ENCODE measurements around the gene IL12RB1. TPM values are rescaled to one million over a fixed set of nuclear protein-coding genes. Genes with fewer than 3 reads are reported as not detected.
"Not testable (repeated sequence)": the region's sequence is repeated elsewhere in the genome, so short reads cannot be mapped to it uniquely, and the experiment has no call there.

The IL12RB1 gene
- total RNA-seq, 2 donors from 2014 or later: 56.7 to 71.1 TPM

DNA sequence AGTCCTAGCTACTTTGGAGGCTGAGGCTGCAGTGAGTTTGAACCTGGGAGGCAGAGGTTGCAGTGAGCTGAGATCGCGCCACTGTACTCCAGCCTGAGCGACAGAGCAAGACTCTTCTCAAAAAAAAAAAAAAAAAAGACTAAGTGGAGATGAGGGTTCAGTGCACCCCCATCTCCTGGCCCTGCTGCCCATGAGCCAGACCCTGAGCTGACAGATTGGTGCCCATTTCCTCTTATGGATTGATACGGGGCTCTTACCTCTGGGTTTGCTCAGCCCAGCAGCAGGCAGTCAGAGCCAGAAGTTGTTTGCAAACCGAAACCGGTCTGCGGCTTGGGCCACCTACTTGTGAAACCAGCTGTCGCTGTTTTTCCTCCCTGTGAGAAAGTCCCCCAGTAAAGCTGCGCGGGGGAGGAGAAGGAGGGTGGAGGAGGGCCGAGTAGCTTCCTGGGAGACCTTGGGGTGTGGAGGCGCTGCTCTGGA, 41.9 kb downstream of the IL12RB1 start:
- Mint-ChIP-seq H3K36me3 (ENCODE audit: low read depth) (no peaks in the 10 kb centered on the region), H3K4me3 (peak overlapping the region; percentile 84), H3K27ac (peak overlapping the region; percentile 95), H3K4me1 (peaks cover 40% of the 10 kb centered on the region), H3K27me3 (no peaks in the 10 kb centered on the region)
- ATAC-seq (peak; percentile 97), DNase-seq (peak; percentile 52 to 66 (median 64))
- no peaks in the 10 kb centered on the region for H3K9me3 ChIP-seq (ENCODE audit: control insufficient read depth, low read length, poor library complexity, severe bottlenecking)

DNA sequence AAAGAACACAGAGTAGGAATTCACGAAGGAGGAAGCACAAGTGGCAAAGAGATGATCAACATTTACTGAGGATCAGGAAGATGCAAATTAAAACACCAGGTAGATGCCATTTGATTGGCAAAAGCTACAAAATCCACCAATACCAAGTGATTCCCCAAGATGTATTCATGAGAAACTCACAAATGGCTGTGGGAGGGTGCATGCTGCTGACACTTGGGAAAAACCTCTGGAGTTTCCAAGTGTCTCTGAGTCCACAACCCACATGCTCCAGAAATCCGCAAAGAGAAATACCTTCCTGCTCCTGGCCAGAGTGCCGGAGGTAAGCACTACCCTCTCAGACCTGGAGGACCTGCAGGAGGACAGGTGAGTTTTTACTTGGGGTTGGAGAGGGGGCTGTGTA, 43.1 kb downstream of the IL12RB1 start:
- peak overlapping the region; percentile 95 for H3K27ac Mint-ChIP-seq
- H3K36me3 Mint-ChIP-seq (ENCODE audit: low read depth): no peaks in the 10 kb centered on the region
- peaks cover 37% of the 10 kb centered on the region for H3K4me1 Mint-ChIP-seq
- no peaks in the 10 kb centered on the region for H3K27me3 Mint-ChIP-seq
- DNase-seq: no peak
- no peak for ATAC-seq
- peak overlapping the region; percentile 84 for H3K4me3 Mint-ChIP-seq
- no peaks in the 10 kb centered on the region for H3K9me3 ChIP-seq (ENCODE audit: control insufficient read depth, low read length, poor library complexity, severe bottlenecking)

DNA sequence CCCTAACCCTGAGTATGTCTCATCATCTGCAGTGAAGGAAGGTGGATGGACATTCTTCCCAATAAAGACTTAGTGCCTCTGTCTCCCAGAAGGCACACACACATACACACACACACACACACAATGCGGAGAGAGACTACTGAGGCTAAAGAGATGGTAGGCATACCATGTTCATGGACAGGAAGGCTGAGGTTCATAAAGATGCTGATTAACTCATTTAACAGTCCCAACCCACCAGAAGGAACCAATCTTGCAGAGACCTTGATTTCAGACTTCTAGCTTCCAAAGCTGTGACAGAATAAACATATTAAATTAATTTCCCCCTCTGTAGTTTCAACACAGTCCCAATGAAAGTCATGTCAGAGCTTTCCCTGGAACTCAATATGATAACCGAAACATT, 45.7 kb downstream of the IL12RB1 start:
- no peaks in the 10 kb centered on the region for H3K27me3 Mint-ChIP-seq
- H3K4me3 Mint-ChIP-seq: no peak overlapping the region
- ATAC-seq (no peak), DNase-seq (no peak)
- H3K27ac Mint-ChIP-seq: no peak overlapping the region
- no peaks in the 10 kb centered on the region for H3K36me3 Mint-ChIP-seq (ENCODE audit: low read depth)
- no peaks in the 10 kb centered on the region for H3K9me3 ChIP-seq (ENCODE audit: control insufficient read depth, low read length, poor library complexity, severe bottlenecking)
- peaks cover 28% of the 10 kb centered on the region for H3K4me1 Mint-ChIP-seq

DNA sequence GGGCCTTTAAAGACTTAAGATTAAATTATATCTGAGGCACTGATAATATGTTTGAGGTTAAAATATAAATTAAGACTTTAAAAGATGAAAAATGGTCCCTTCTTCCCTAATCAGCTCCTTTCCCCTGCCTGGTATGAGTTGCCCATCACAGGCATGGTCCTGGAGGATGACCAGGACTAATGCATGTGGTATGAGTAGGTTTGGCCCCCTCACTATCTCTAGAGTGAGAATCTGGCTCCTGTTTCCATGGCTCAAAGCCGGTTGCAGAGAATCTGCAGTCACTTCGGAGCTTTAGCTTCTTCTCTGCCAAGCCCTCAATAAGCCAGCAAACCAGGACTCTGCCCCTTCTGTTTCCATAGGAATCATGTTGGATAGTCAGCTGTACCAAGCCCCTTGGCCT, 54.6 kb downstream of the IL12RB1 start:
- not testable (repeated sequence) for ATAC-seq; H3K9me3 ChIP-seq (ENCODE audit: control insufficient read depth, low read length, poor library complexity, severe bottlenecking); H3K27ac Mint-ChIP-seq; H3K4me1 Mint-ChIP-seq; DNase-seq; H3K36me3 Mint-ChIP-seq (ENCODE audit: low read depth); H3K27me3 Mint-ChIP-seq; H3K4me3 Mint-ChIP-seq

DNA sequence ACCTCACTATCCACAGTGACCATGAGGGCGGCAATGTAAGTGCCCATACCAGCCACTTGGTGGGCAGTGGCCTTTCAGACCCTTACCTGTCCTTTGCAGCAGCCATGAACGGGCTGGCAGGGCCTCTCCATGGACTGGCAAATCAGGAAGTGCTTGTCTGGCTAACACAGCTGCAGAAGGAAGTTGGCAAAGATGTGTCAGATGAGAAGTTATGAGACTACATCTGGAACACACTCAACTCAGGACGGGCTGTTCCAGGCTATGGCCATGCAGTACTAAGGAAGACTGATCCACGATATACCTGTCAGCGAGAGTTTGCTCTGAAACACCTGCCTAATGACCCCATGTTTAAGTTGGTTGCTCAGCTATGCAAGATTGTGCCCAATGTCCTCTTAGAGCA, 55.3 kb downstream of the IL12RB1 start:
- not testable (repeated sequence) for H3K9me3 ChIP-seq (ENCODE audit: control insufficient read depth, low read length, poor library complexity, severe bottlenecking); H3K27me3 Mint-ChIP-seq; H3K4me1 Mint-ChIP-seq; H3K36me3 Mint-ChIP-seq (ENCODE audit: low read depth); H3K27ac Mint-ChIP-seq; DNase-seq; H3K4me3 Mint-ChIP-seq; ATAC-seq

DNA sequence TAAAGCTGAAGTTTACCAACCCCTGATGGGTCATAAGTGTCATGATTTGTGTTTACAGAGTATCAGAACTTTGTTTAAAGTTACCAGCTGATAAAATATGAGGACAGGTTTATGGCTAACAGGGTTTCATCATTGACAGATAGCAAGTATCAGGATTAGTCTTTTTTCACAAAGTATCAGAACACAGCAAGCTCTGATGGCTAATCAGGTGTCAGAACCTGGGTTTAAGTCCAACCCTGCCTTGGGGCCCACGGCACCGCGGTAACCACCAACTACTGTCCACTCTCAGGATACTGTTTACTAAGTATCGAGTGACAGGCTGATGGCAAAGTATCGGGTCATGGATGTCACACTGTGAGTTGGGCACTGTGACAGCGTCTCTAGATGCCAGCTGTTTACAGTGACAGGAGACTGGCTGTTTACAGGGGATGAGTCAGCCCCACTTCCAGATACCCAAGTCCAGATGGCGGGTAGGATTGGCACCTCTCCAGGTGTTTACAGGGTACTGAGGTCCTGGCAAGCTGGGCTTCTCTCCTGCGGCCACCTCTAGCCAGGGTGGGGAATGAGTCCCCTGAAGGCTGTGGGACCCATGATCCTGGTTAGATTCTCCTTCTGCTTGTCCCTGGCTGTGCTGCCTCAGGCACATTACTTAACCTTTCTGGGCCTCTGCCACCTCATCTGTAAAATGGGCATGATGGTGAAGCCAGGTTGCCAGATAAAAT, 57.0 kb downstream of the IL12RB1 start:
- Mint-ChIP-seq H3K4me1 (peaks cover 8% of the 10 kb centered on the region), H3K36me3 (ENCODE audit: low read depth) (no peaks in the 10 kb centered on the region), H3K27ac (peak overlapping the region; percentile 39), H3K27me3 (no peaks in the 10 kb centered on the region), H3K4me3 (no peak overlapping the region)
- H3K9me3 ChIP-seq (ENCODE audit: control insufficient read depth, low read length, poor library complexity, severe bottlenecking): no peaks in the 10 kb centered on the region
- DNase-seq: no peak
- no peak for ATAC-seq

DNA sequence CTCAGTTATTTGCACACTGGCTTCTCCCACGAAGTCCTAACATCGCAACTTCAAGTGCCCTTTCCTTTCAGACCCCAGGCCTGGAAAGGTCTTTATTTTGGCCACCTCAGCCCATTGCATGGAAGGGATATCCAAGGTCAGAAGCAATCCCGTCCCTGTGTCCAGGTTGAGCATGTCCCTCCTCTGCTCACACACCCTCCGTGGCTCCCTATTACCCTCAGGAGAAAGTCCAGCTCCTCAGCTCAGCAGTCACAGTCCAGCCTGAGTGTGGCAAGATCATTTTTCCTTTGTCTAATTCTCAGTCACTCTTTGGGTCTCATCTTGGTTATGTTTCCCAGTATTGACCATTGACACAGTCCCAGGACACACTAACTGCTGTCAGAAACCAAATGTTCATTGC, 59.6 kb downstream of the IL12RB1 start:
- DNase-seq (no peak), ATAC-seq (no peak)
- no peak overlapping the region for H3K4me3 Mint-ChIP-seq
- H3K36me3 Mint-ChIP-seq (ENCODE audit: low read depth): no peaks in the 10 kb centered on the region
- no peaks in the 10 kb centered on the region for H3K9me3 ChIP-seq (ENCODE audit: control insufficient read depth, low read length, poor library complexity, severe bottlenecking)
- H3K27ac Mint-ChIP-seq: peak overlapping the region; percentile 98
- no peaks in the 10 kb centered on the region for H3K27me3 Mint-ChIP-seq
- H3K4me1 Mint-ChIP-seq: peaks cover 21% of the 10 kb centered on the region

DNA sequence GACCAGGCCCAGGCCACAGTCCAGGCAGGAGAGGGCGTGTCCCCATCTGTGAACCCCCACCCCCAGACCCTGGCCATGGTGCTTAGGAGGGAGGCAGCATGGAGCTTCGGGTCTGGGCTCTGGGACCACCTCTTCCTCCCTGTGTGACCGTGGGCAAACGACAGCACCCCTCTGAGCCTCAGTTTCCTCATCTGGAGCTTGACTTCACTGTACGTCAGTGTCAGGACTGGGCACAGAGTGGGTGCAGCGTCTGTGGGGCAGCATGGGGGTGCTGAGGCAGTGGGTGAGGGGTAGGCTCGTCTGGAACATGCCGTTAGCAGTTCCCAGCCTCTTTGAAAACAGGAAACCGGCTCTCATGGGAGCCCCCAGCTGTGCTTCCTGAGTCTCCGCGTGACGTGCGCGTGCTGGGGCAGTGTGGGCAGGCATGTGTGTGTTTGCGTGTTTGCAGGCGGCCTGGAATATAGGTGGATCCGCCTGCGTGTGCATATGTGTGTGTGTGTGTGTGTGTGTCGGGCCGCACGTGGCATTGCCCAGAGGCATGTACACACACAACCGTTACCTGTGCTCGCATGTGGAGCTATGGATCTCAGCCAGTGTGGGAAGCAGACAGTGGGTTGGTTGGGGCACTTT, 63.0 kb downstream of the IL12RB1 start:
- H3K27ac Mint-ChIP-seq: peak overlapping the region; percentile 98
- DNase-seq: peak; percentile 52 to 73 (median 65)
- H3K4me3 Mint-ChIP-seq: peak overlapping the region; percentile 85
- H3K4me1 Mint-ChIP-seq: peaks cover 38% of the 10 kb centered on the region
- peaks cover 2% of the 10 kb centered on the region for H3K36me3 Mint-ChIP-seq (ENCODE audit: low read depth)
- no peaks in the 10 kb centered on the region for H3K27me3 Mint-ChIP-seq
- no peaks in the 10 kb centered on the region for H3K9me3 ChIP-seq (ENCODE audit: control insufficient read depth, low read length, poor library complexity, severe bottlenecking)
- peak; percentile 74 for ATAC-seq

DNA sequence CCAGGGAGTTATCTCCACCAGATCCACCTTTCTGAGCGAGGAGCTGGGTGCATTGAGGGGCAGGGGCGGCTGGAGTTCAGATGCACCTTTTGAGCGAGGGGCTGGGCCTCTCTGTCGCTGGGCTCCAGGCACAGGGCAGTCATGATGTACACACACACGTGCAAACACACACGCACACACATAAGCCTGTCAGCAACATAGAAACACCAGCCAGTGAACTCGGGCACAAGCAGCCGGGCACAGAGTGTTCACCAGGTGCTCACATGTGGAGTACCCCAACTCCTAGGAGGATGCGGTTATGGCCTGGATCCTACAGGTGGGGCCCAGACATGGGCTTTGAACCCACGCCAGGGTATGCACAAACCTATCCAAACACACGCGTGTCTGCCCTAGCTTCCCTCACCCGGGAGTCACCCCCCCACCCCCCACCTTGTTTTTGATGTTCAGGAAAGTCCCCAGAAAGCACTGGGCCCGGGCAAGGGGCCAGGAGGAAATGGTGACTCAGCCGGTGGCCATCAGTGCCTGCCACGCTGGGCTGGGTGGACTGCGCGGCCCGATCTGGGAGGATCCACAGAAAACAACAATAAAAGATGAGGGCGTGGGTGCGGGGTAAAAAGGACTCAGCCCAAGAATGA, 65.5 kb downstream of the IL12RB1 start:
- peaks cover 48% of the 10 kb centered on the region for H3K4me1 Mint-ChIP-seq
- ATAC-seq (peak; percentile 61), DNase-seq (peak; percentile 67 to 78 (median 70))
- peaks cover 2% of the 10 kb centered on the region for H3K36me3 Mint-ChIP-seq (ENCODE audit: low read depth)
- peak overlapping the region; percentile 85 for H3K4me3 Mint-ChIP-seq
- no peaks in the 10 kb centered on the region for H3K27me3 Mint-ChIP-seq
- no peaks in the 10 kb centered on the region for H3K9me3 ChIP-seq (ENCODE audit: control insufficient read depth, low read length, poor library complexity, severe bottlenecking)
- peak overlapping the region; percentile 98 for H3K27ac Mint-ChIP-seq

DNA sequence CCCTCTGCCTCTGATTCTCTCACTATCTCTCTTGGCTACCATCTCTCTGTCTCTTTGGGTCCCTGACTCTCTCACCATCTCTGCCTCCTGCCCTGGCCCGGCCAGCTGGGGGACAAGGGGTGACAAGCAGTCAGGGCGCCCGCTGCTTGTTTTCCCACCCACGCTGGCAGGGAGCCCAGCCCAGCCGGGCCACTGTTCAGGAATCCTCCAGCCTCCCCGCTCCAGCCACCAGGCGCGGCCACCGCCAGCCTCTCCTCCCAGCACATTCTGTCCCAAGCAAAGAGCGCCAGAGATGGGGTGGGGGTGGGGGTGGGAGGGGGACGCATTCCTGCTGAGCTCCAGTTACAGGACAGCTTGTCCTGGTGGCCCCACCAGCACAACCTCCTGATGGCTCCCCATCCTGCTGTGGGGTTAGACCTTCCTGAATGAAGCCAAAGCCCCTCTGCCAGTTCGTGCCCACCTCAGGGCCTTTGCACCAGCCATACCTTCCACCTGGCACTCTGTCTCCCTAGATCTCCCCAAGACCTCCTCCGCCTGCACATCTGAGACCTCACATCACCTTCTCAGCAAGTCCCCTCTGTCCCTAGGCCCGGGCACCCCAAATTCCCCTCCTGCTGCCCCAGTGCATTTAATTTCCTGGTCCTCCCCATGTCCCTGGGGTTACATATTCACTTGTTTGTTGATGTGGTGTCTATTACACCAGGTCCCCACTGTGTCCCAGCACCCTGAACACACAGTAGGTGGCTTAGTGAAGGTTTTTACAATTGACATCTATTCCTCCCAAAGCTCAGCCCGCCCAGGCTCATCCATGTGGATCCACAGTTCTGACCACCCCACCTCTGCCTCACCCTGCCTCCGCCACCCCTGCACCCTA, 66.3 kb downstream of the IL12RB1 start:
- H3K36me3 Mint-ChIP-seq (ENCODE audit: low read depth): peaks cover 2% of the 10 kb centered on the region
- peak overlapping the region; percentile 85 for H3K4me3 Mint-ChIP-seq
- H3K27me3 Mint-ChIP-seq: no peaks in the 10 kb centered on the region
- H3K27ac Mint-ChIP-seq: peak overlapping the region; percentile 98
- no peaks in the 10 kb centered on the region for H3K9me3 ChIP-seq (ENCODE audit: control insufficient read depth, low read length, poor library complexity, severe bottlenecking)
- H3K4me1 Mint-ChIP-seq: peaks cover 52% of the 10 kb centered on the region
- DNase-seq (no peak), ATAC-seq (no peak)

DNA sequence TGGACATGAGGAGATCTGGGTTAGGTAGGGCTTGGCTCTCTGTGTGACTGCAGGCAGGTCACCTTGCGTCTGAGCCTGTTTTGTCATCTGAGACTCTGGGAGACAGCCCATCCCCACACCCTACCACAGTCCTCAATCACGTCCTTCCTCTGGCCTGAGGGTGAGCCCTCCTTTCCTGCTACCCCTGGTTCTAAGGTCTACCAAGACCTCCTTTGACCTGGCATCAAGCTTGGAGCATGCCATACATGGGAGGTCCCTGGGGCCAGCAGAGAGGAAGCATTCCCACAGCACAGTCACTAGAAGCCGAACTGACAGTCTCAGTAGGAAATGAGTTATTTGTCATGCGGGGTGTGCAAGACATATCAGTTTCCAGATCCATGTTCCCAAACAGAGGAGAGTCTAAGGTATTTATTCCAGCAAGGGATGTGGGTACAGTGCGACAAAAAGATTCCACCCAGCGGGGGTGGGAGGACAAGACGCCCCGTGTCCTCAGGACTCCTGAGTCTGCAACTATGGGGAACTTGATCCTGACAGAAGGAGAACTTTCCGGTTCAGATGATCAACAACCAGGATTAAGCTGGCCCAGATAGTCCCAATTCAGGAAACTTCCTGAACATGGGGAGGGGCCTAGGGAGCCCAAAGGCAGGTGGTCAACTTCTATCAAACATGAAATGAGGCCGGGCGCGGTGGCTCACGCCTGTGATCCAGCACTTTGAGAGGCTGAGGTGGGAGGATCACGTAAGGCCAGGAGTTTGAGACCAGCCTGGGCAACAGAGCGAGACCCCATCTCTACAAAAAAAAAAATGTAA, 69.3 kb downstream of the IL12RB1 start:
- ATAC-seq: no peak
- Mint-ChIP-seq H3K4me1 (peaks cover 65% of the 10 kb centered on the region), H3K27me3 (no peaks in the 10 kb centered on the region), H3K4me3 (no peak overlapping the region), H3K36me3 (ENCODE audit: low read depth) (peaks cover 8% of the 10 kb centered on the region), H3K27ac (peak overlapping the region; percentile 97)
- DNase-seq: no peak
- no peaks in the 10 kb centered on the region for H3K9me3 ChIP-seq (ENCODE audit: control insufficient read depth, low read length, poor library complexity, severe bottlenecking)

DNA sequence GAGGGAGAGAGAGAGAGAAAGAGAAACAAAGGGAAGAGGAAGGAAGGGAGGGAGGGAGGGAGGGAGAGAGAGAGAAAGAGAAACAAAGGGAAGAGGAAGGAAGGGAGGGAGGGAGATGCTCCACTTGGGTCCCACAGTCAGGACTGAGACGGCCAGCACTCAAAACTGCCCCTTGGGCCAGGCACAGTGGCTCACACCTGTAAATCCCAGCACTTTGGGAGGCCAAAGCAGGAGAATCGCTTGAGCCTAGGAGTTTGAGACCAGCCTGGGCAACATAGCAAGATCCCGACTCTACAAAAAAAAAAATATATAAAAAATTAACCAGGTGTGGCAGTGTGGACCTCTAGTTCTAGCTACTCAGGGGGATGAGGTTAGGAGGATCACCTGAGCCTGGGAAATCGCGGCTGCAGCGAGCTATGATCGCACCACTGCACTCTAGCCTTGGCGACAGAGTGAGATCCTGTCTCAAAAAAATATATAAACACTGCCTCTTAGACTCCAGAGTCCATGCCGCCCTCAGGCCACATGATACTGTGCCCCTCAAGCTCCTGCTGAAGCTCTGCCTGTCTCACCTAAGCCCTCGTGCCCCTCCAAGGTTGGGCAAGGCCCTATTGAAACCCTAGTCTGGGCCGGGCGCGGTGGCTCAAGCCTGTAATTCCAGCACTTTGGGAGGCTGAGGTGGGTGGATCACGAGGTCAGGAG, 70.4 kb downstream of the IL12RB1 start:
- H3K4me1 Mint-ChIP-seq: peaks cover 59% of the 10 kb centered on the region
- no peaks in the 10 kb centered on the region for H3K27me3 Mint-ChIP-seq
- peaks cover 7% of the 10 kb centered on the region for H3K36me3 Mint-ChIP-seq (ENCODE audit: low read depth)
- no peak for ATAC-seq
- no peaks in the 10 kb centered on the region for H3K9me3 ChIP-seq (ENCODE audit: control insufficient read depth, low read length, poor library complexity, severe bottlenecking)
- no peak for DNase-seq
- peak overlapping the region; percentile 77 for H3K4me3 Mint-ChIP-seq
- peak overlapping the region; percentile 97 for H3K27ac Mint-ChIP-seq

Data from T-helper 17 cell (primary cell).